ENCODE measurements around the gene SYT13.
"Not testable (repeated sequence)": the region's sequence is repeated elsewhere in the genome, so short reads cannot be mapped to it uniquely, and the experiment has no call there.

The SYT13 gene

GRCh38 chr11:45252134-45252856 is 33.8 kb downstream of the SYT13 start:
- H3K27ac ChIP-seq = no peak overlapping the region
- H3K4me3 ChIP-seq (ENCODE audit: low read depth, low read length) = no peak overlapping the region
- H3K36me3 ChIP-seq = peaks cover 3% of the 10 kb centered on the region; the same call in 1 of the 2 replicates
- DNase-seq = peak; percentile 83
- no peaks in the 10 kb centered on the region for H3K9me3 ChIP-seq (ENCODE audit: severe bottlenecking)
- peak; percentile 93 for TF ChIP-seq CTCF (IDR thresholded peaks at IDR 0.05; ENCODE audit: low read depth, low read length)
- H3K27me3 ChIP-seq (ENCODE audit: insufficient read depth, low read depth, severe bottlenecking) = no peaks in the 10 kb centered on the region

DNA sequence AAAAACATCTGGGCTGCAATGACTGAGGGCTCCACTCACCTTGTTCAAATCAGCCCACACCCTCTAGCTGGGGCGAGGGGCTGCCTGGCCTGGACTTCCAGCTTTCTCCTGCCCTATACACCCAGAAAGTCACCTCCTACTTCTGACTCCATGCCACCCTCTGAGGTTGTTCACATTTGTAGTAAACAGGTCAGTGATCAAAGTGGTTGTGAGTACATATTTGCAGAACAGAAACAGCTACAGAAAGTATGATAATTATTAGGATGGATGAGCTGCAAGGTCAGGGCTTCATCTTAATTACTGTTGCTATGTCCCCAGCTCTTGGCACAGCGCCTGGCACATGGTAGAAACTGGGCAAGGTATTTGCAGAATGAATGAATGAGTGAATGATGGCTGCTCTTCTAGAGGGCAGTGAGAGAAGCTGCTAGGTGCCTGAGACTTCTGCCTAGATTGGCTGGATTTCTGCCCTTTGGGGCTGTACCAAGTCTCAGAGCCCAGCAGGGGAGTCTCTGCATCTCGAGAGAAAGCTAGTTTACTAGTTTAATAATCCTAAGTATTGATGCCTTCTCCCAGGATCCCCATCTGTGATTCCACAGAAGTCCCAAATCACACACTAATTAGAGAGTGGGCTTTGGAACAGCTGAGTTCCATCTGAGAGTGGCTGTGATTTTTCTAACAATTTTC is 36.0 kb downstream of the SYT13 start:
- no peak overlapping the region for H3K4me3 ChIP-seq (ENCODE audit: low read depth, low read length)
- no peak for DNase-seq
- H3K36me3 ChIP-seq = peaks cover 3% of the 10 kb centered on the region; the same call in 1 of the 2 replicates
- no peaks in the 10 kb centered on the region for H3K9me3 ChIP-seq (ENCODE audit: severe bottlenecking)
- TF ChIP-seq CTCF (IDR thresholded peaks at IDR 0.05; ENCODE audit: low read depth, low read length) = no peak
- no peak overlapping the region for H3K27ac ChIP-seq
- no peaks in the 10 kb centered on the region for H3K27me3 ChIP-seq (ENCODE audit: insufficient read depth, low read depth, severe bottlenecking)

GRCh38 chr11:45249372-45249771 is 36.8 kb downstream of the SYT13 start:
- not testable (repeated sequence) for H3K27ac ChIP-seq; H3K36me3 ChIP-seq; H3K4me3 ChIP-seq (ENCODE audit: low read depth, low read length); DNase-seq; H3K9me3 ChIP-seq (ENCODE audit: severe bottlenecking); H3K27me3 ChIP-seq (ENCODE audit: insufficient read depth, low read depth, severe bottlenecking)

GRCh38 chr11:45248501-45249011 is 37.6 kb downstream of the SYT13 start:
- DNase-seq = no peak

GRCh38 chr11:45247433-45247832 is 38.7 kb downstream of the SYT13 start:
- H3K4me3 ChIP-seq (ENCODE audit: low read depth, low read length) = no peak overlapping the region
- H3K36me3 ChIP-seq = no peaks in the 10 kb centered on the region; the same call in 1 of the 2 replicates
- DNase-seq = no peak
- no peaks in the 10 kb centered on the region for H3K9me3 ChIP-seq (ENCODE audit: severe bottlenecking)
- H3K27ac ChIP-seq = no peak overlapping the region
- H3K27me3 ChIP-seq (ENCODE audit: insufficient read depth, low read depth, severe bottlenecking) = no peaks in the 10 kb centered on the region
- TF ChIP-seq CTCF (IDR thresholded peaks at IDR 0.05; ENCODE audit: low read depth, low read length) = no peak

More at GRCh38 chr11:45248501-45249011, 37.6 kb downstream of the SYT13 start:
- H3K9me3 ChIP-seq (ENCODE audit: severe bottlenecking) = no peaks in the 10 kb centered on the region
- H3K36me3 ChIP-seq = peaks cover 1% of the 10 kb centered on the region; the same call in 1 of the 2 replicates
- no peak overlapping the region for H3K4me3 ChIP-seq (ENCODE audit: low read depth, low read length)
- no peak overlapping the region for H3K27ac ChIP-seq
- TF ChIP-seq CTCF (IDR thresholded peaks at IDR 0.05; ENCODE audit: low read depth, low read length) = no peak
- no peaks in the 10 kb centered on the region for H3K27me3 ChIP-seq (ENCODE audit: insufficient read depth, low read depth, severe bottlenecking)

DNA sequence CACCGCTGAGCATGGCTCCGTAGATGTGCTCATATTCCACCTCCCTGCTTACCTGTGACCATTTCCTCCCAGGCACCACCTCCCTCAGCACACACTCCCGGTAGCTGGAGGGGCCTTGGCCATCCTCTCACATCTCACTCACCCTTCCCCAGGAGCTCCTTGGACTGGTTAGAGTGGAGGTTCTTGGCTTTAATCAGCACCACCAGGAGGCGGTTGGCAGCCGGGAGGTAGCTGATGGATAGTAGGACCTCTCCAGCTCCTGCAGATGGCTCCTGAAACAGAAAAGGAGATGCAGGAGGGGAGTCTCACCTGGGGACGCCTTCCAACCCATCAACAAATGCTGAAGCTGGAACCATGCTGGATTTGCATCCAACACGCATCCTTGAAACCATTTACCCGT is 39.9 kb downstream of the SYT13 start:
- DNase-seq = no peak
- Histone ChIP-seq H3K9me3 (ENCODE audit: severe bottlenecking) (no peaks in the 10 kb centered on the region), H3K27me3 (ENCODE audit: insufficient read depth, low read depth, severe bottlenecking) (no peaks in the 10 kb centered on the region), H3K36me3 (no peaks in the 10 kb centered on the region), H3K27ac (no peak overlapping the region), H3K4me3 (ENCODE audit: low read depth, low read length) (no peak overlapping the region)
- TF ChIP-seq CTCF (IDR thresholded peaks at IDR 0.05; ENCODE audit: low read depth, low read length) = no peak

Measured in WERI-Rb-1 (cell line).